Endothelial cell of umbilical vein (primary cell): ENCODE data around the gene REPIN1.

Source experiments
- CTCF ChIP-seq, 2 donors: IDR thresholded peaks; 1 replicate in 1 of 2; 2 replicates in 1 of 2; pipeline ENCODE4 v1.5.1; 2011; ENCODE audit warnings: low read length in 2 of 2, mild to moderate bottlenecking in 2 of 2, moderate library complexity in 2 of 2, control low read depth in 1 of 2, inconsistent platforms in 1 of 2, low read depth in 1 of 2; ENCODE audit not compliant: insufficient read depth in 1 of 2; ENCODE audit errors: extremely low read depth in 1 of 2
- EZH2 ChIP-seq: IDR thresholded peaks from 2 replicates; pipeline ENCODE4 v1.6.1; 2012; ENCODE audit warnings: borderline replicate concordance, low read depth, mild to moderate bottlenecking, moderate library complexity, low read length, inconsistent platforms; ENCODE audit not compliant: severe bottlenecking
- FOS ChIP-seq: IDR thresholded peaks from 2 replicates; pipeline ENCODE4 v1.6.1; 2011; ENCODE audit warnings: mild to moderate bottlenecking, low read length, moderate library complexity, borderline replicate concordance; ENCODE audit not compliant: insufficient read depth
- GATA2 ChIP-seq: IDR thresholded peaks from 2 replicates; pipeline ENCODE4 v1.7.0; 2011; ENCODE audit warnings: low read depth, mild to moderate bottlenecking, moderate library complexity, mixed read lengths, low read length; ENCODE audit not compliant: insufficient read length, insufficient read depth
- JUN ChIP-seq: IDR thresholded peaks from 2 replicates; pipeline ENCODE4 v1.6.1; 2011; ENCODE audit warnings: borderline replicate concordance, low read depth; ENCODE audit not compliant: insufficient read length, insufficient read depth
- MYC ChIP-seq: IDR thresholded peaks from one replicate; pipeline ENCODE4 v1.6.1; 2011; ENCODE audit warnings: mild to moderate bottlenecking, low read depth, low read length
- POLR2A ChIP-seq: IDR thresholded peaks from 2 replicates; pipeline ENCODE4 v1.6.1; 2012; ENCODE audit warnings: low read depth, mild to moderate bottlenecking, control low read depth, low read length
- POLR2AphosphoS5 ChIP-seq: IDR thresholded peaks from 2 replicates; pipeline ENCODE4 v1.6.1; 2012; ENCODE audit warnings: low read depth, mild to moderate bottlenecking, control low read depth, low read length, moderate library complexity; ENCODE audit not compliant: insufficient read depth
- TF ChIP-seq, protein P1 (sequence below): IDR thresholded peaks from 2 replicates; pipeline ENCODE4 v1.6.1; 2011; ENCODE audit not compliant: insufficient read depth, insufficient read length

DNA sequence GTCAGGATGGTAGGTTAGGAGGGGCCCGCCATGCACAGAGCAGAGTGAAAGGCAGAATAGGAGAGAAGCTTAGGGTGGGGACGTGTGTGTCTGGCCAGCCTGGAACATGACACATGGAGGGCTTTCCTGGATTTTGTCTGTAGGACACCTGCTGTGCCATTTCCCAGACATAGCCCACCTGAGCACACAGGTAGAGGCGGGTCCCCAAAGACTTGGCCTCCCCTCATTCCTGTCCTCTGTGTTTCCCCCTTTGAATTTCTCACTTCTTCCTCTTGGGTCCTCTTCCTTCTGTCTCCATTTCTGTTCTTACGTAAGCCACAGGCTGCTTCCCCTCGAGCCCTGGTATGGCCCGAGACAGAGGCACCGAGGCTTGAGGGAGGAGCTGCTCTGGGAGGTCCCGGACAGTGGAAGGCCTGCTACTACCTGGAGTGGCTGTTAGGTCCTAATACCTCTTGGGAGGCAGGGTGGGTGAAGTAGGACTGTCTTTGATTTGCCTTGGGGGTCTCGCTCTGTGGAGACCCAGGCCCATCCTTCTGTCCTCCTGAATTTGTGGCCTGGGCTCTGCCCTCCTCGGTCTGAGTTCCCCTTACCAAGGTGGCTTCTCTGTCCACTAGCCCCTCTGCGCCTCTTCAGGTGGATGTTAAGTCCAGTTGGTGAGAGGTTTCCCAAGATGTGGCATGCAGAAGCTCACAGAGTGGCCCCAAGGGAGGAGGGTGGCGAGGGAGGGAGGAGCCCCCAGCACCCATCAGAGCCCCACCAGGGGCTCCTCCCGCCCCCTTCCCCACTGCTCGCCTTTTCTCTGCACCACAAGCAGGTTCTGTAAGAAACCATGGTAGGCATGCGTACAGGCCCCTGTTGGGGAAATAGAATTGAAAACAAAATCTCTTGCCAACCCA is 16.0 kb downstream of the REPIN1 start:
- no peak for TF ChIP-seq CTCF (IDR thresholded peaks at IDR 0.05; ENCODE audit: extremely low read depth in 1 of 2, insufficient read depth in 1 of 2, low read depth in 1 of 2, low read length in 2 of 2)
- no peak for TF ChIP-seq POLR2A
- TF ChIP-seq, protein P1, sequence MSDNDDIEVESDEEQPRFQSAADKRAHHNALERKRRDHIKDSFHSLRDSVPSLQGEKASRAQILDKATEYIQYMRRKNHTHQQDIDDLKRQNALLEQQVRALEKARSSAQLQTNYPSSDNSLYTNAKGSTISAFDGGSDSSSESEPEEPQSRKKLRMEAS = no peak
- TF ChIP-seq POLR2AphosphoS5 = no peak
- TF ChIP-seq EZH2 = no peak
- TF ChIP-seq JUN = no peak
- no peak for TF ChIP-seq MYC
- TF ChIP-seq GATA2 = no peak
- TF ChIP-seq FOS = no peak
